ENCODE data around the gene DDC. TPM values are rescaled to one million over a fixed set of nuclear protein-coding genes. Genes with fewer than 3 reads are reported as not detected.
"Not testable (repeated sequence)": the region's sequence is repeated elsewhere in the genome, so short reads cannot be mapped to it uniquely, and the experiment has no call there.

DDC gene
- total RNA-seq, 1 donor from 2014 or later, result not detected

- DNase-seq (ENCODE audit: low read depth in 2 of 2), result no peak
Measured at GRCh38 chr7:50590535-50590934, 25.3 kb upstream of the DDC start.

- no peak for DNase-seq (ENCODE audit: low read depth in 2 of 2)
Measured at GRCh38 chr7:50589364-50589763, 24.2 kb upstream of the DDC start.

- no peak for DNase-seq (ENCODE audit: low read depth in 2 of 2)
Measured at GRCh38 chr7:50588937-50589336, 23.7 kb upstream of the DDC start.

GRCh38 chr7:50587737-50588136, 22.5 kb upstream of the DDC start:
- no peak for DNase-seq (ENCODE audit: low read depth in 2 of 2)

GRCh38 chr7:50584793-50585408, 19.7 kb upstream of the DDC start:
- DNase-seq (ENCODE audit: low read depth in 2 of 2), result no peak

- DNase-seq (ENCODE audit: low read depth in 2 of 2), result no peak
Measured at GRCh38 chr7:50584386-50584785, 19.2 kb upstream of the DDC start.

- DNase-seq (ENCODE audit: low read depth in 2 of 2), result not testable (repeated sequence)
Measured at GRCh38 chr7:50583295-50583694, 18.1 kb upstream of the DDC start.

- not testable (repeated sequence) for DNase-seq (ENCODE audit: low read depth in 2 of 2)
Measured at GRCh38 chr7:50582271-50582670, 17.1 kb upstream of the DDC start.

GRCh38 chr7:50580666-50581065, 15.5 kb upstream of the DDC start:
- not testable (repeated sequence) for DNase-seq (ENCODE audit: low read depth in 2 of 2)

GRCh38 chr7:50580057-50580456, 14.9 kb upstream of the DDC start:
- no peak for DNase-seq (ENCODE audit: low read depth in 2 of 2)

GRCh38 chr7:50578105-50578504, 12.9 kb upstream of the DDC start:
- not testable (repeated sequence) for DNase-seq (ENCODE audit: low read depth in 2 of 2)

- no peak for DNase-seq (ENCODE audit: low read depth in 2 of 2)
Measured at GRCh38 chr7:50577569-50577968, 12.4 kb upstream of the DDC start.

- DNase-seq (ENCODE audit: low read depth in 2 of 2), result not testable (repeated sequence)
Measured at GRCh38 chr7:50576388-50576787, 11.2 kb upstream of the DDC start.

GRCh38 chr7:50567715-50568261, 2.6 kb upstream of the DDC start:
- no peak for DNase-seq (ENCODE audit: low read depth in 2 of 2)

GRCh38 chr7:50565977-50566376, 772 bp upstream of the DDC start:
- no peak for DNase-seq (ENCODE audit: low read depth in 2 of 2)

GRCh38 chr7:50565559-50565916, 333 bp upstream of the DDC start:
- DNase-seq (ENCODE audit: low read depth in 2 of 2), result no peak

- no peak for DNase-seq (ENCODE audit: low read depth in 2 of 2)
Measured at GRCh38 chr7:50564171-50564570, 1.0 kb downstream of the DDC start.

- DNase-seq (ENCODE audit: low read depth in 2 of 2), result no peak
Measured at GRCh38 chr7:50562136-50562535, 3.1 kb downstream of the DDC start.

- no peak for DNase-seq (ENCODE audit: low read depth in 2 of 2)
Measured at GRCh38 chr7:50560865-50561351, 4.3 kb downstream of the DDC start.

GRCh38 chr7:50559881-50560280, 5.3 kb downstream of the DDC start:
- no peak for DNase-seq (ENCODE audit: low read depth in 2 of 2)

GRCh38 chr7:50558294-50559053, 6.7 kb downstream of the DDC start:
- DNase-seq (ENCODE audit: low read depth in 2 of 2), result no peak

- DNase-seq (ENCODE audit: low read depth in 2 of 2), result no peak
Measured at GRCh38 chr7:50557099-50557498, 8.1 kb downstream of the DDC start.

Measured in dermis microvascular lymphatic vessel endothelial cell (primary cell).